Immature natural killer cell (primary cell): Measurements from ENCODE around the gene DBT. TPM values are rescaled to one million over a fixed set of nuclear protein-coding genes. Genes with fewer than 3 reads are reported as not detected.
A peak's percentile ranks its signal among the peaks of the same experiment; 100 is the strongest.
"Not testable (repeated sequence)": the region's sequence is repeated elsewhere in the genome, so short reads cannot be mapped to it uniquely, and the experiment has no call there.

Experiments used
- DNase-seq, 3 donors: peaks; one replicate each; pipeline ENCODE4 v3.0.0; 2022; ENCODE audit warnings: mixed read lengths in 1 of 3
- H3K27ac Mint-ChIP-seq, 6 donors: one replicate each; pipeline ENCODE4 v1.8.0; 2020; ENCODE audit warnings: mixed read lengths in 6 of 6, mild to moderate bottlenecking in 5 of 6, inconsistent platforms in 4 of 6, moderate library complexity in 3 of 6
- H3K27me3 Mint-ChIP-seq, 3 donors: one replicate each; pipeline ENCODE4 v1.8.0; 2020 to 2021; ENCODE audit warnings: low read depth in 3 of 3, mild to moderate bottlenecking in 3 of 3, mixed read lengths in 3 of 3, moderate library complexity in 3 of 3, inconsistent platforms in 1 of 3
- H3K36me3 Mint-ChIP-seq, 3 donors: one replicate each; pipeline ENCODE4 v1.8.0; 2020; ENCODE audit warnings: mixed read lengths in 3 of 3, inconsistent platforms in 2 of 3, mild to moderate bottlenecking in 2 of 3
- H3K4me1 Mint-ChIP-seq, 2 donors: one replicate each; pipeline ENCODE4 v1.8.0; 2020; ENCODE audit warnings: inconsistent platforms in 2 of 2, mild to moderate bottlenecking in 2 of 2, mixed read lengths in 2 of 2, moderate library complexity in 1 of 2
- H3K4me3 Mint-ChIP-seq, 5 donors: one replicate each; pipeline ENCODE4 v1.8.0; 2020; ENCODE audit warnings: mild to moderate bottlenecking in 5 of 5, mixed read lengths in 5 of 5, inconsistent platforms in 3 of 5, moderate library complexity in 3 of 5
- H3K9me3 Mint-ChIP-seq, 6 donors: one replicate each; pipeline ENCODE4 v1.8.0; 2020; ENCODE audit warnings: mild to moderate bottlenecking in 6 of 6, mixed read lengths in 6 of 6, inconsistent platforms in 4 of 6, moderate library complexity in 3 of 6
- polyA plus RNA-seq, 3 donors: library from polyadenylated mRNA; unstranded; fragments of 300-500 nt; fragmentation: Illumina TruSeq; gene quantifications; one replicate each; pipeline ENCODE4 v1.2.3, GENCODE V29; 2021

Gene DBT
- polyA plus RNA-seq, 3 donors from 2014 or later, result 0.43 to 7.0 (median 3.5) TPM

- no peak for DNase-seq
- Mint-ChIP-seq H3K36me3 (peaks cover 9 to 27% (median 18%) of the 10 kb centered on the region in 3 donors), H3K9me3 (no peaks in the 10 kb centered on the region), H3K27me3 (no peaks in the 10 kb centered on the region), H3K4me1 (peaks cover 3 to 23% of the 10 kb centered on the region in 2 donors), H3K27ac (no peak overlapping the region), H3K4me3 (no peak overlapping the region)
These were observed 9.7 kb downstream of the DBT start for GRCh38 chr1:100239961-100240360.

- Mint-ChIP-seq H3K4me1 (peaks cover 3 to 8% of the 10 kb centered on the region in 2 donors), H3K27me3 (no peaks in the 10 kb centered on the region), H3K9me3 (no peaks in the 10 kb centered on the region), H3K36me3 (peaks cover 19 to 42% (median 29%) of the 10 kb centered on the region in 3 donors), H3K4me3 (no peak overlapping the region), H3K27ac (no peak overlapping the region)
- DNase-seq, result no peak
These were observed 12.5 kb downstream of the DBT start for GRCh38 chr1:100237091-100237490.

- Mint-ChIP-seq H3K4me3 (no peak overlapping the region), H3K9me3 (no peaks in the 10 kb centered on the region), H3K36me3 (peaks cover 22 to 48% (median 27%) of the 10 kb centered on the region in 3 donors), H3K27ac (no peak overlapping the region), H3K27me3 (no peaks in the 10 kb centered on the region), H3K4me1 (peaks cover 0 to 1% of the 10 kb centered on the region in 2 donors)
- DNase-seq, result no peak
These were observed 15.2 kb downstream of the DBT start for GRCh38 chr1:100234432-100234831.

GRCh38 chr1:100233566-100233965, 16.1 kb downstream of the DBT start:
- H3K36me3 Mint-ChIP-seq, result peaks cover 19 to 41% (median 24%) of the 10 kb centered on the region in 3 donors
- not testable (repeated sequence) for DNase-seq, H3K4me1 Mint-ChIP-seq, H3K27me3 Mint-ChIP-seq, H3K27ac Mint-ChIP-seq, H3K9me3 Mint-ChIP-seq, H3K4me3 Mint-ChIP-seq

GRCh38 chr1:100232156-100232555, 17.5 kb downstream of the DBT start:
- Mint-ChIP-seq H3K9me3 (no peaks in the 10 kb centered on the region), H3K4me3 (no peak overlapping the region), H3K27me3 (no peaks in the 10 kb centered on the region), H3K36me3 (peaks cover 22 to 49% (median 24%) of the 10 kb centered on the region in 3 donors), H3K27ac (no peak overlapping the region), H3K4me1 (no peaks in the 10 kb centered on the region)
- DNase-seq, result no peak

- Mint-ChIP-seq H3K36me3 (peaks cover 20 to 50% (median 24%) of the 10 kb centered on the region in 3 donors), H3K27ac (no peak overlapping the region), H3K9me3 (no peaks in the 10 kb centered on the region), H3K4me1 (no peaks in the 10 kb centered on the region), H3K4me3 (no peak overlapping the region), H3K27me3 (no peaks in the 10 kb centered on the region)
- DNase-seq, result no peak
These were observed 17.9 kb downstream of the DBT start for GRCh38 chr1:100231721-100232120.

GRCh38 chr1:100230765-100231164, 18.9 kb downstream of the DBT start:
- Mint-ChIP-seq H3K27me3 (no peaks in the 10 kb centered on the region), H3K9me3 (no peaks in the 10 kb centered on the region), H3K27ac (no peak overlapping the region), H3K4me3 (no peak overlapping the region), H3K4me1 (no peaks in the 10 kb centered on the region), H3K36me3 (peaks cover 17 to 47% (median 20%) of the 10 kb centered on the region in 3 donors)
- DNase-seq, result no peak

- Mint-ChIP-seq H3K9me3 (no peaks in the 10 kb centered on the region), H3K27me3 (no peaks in the 10 kb centered on the region), H3K4me1 (no peaks in the 10 kb centered on the region), H3K27ac (no peak overlapping the region), H3K36me3 (peaks cover 17 to 47% (median 22%) of the 10 kb centered on the region in 3 donors), H3K4me3 (no peak overlapping the region)
- DNase-seq, result no peak
These were observed 19.8 kb downstream of the DBT start for GRCh38 chr1:100229681-100230443.

- Mint-ChIP-seq H3K27ac (no peak overlapping the region), H3K36me3 (peaks cover 0 to 20% (median 13%) of the 10 kb centered on the region in 3 donors), H3K4me1 (peaks cover 13 to 17% of the 10 kb centered on the region in 2 donors), H3K27me3 (no peaks in the 10 kb centered on the region), H3K4me3 (no peak overlapping the region), H3K9me3 (no peaks in the 10 kb centered on the region)
- DNase-seq, result no peak
These were observed 27.2 kb downstream of the DBT start for GRCh38 chr1:100222428-100222827.

- peaks cover 4 to 19% (median 13%) of the 10 kb centered on the region in 3 donors for H3K36me3 Mint-ChIP-seq
- peak overlapping the region; percentile 63 to 79 (median 74) for H3K27ac Mint-ChIP-seq
- H3K4me1 Mint-ChIP-seq, result peaks cover 13 to 17% of the 10 kb centered on the region in 2 donors
- H3K9me3 Mint-ChIP-seq, result no peaks in the 10 kb centered on the region
- H3K4me3 Mint-ChIP-seq, result peak overlapping the region; percentile 30 to 66 (median 56)
- no peaks in the 10 kb centered on the region for H3K27me3 Mint-ChIP-seq
- DNase-seq, result no peak
These were observed 29.8 kb downstream of the DBT start for GRCh38 chr1:100219883-100220282.

GRCh38 chr1:100219457-100219856, 30.2 kb downstream of the DBT start:
- H3K9me3 Mint-ChIP-seq, result no peaks in the 10 kb centered on the region
- DNase-seq, result peak in 2 of 3 donors; percentile 26 to 27
- peaks cover 13 to 17% of the 10 kb centered on the region in 2 donors for H3K4me1 Mint-ChIP-seq
- peak overlapping the region; percentile 30 to 66 (median 56) for H3K4me3 Mint-ChIP-seq
- no peaks in the 10 kb centered on the region for H3K27me3 Mint-ChIP-seq
- peaks cover 4 to 23% (median 13%) of the 10 kb centered on the region in 3 donors for H3K36me3 Mint-ChIP-seq
- H3K27ac Mint-ChIP-seq, result peak overlapping the region; percentile 63 to 79 (median 74)

- no peak overlapping the region for H3K4me3 Mint-ChIP-seq
- peaks cover 13% of the 10 kb centered on the region in 2 donors for H3K4me1 Mint-ChIP-seq
- peaks cover 9 to 28% (median 18%) of the 10 kb centered on the region in 3 donors for H3K36me3 Mint-ChIP-seq
- H3K9me3 Mint-ChIP-seq, result no peaks in the 10 kb centered on the region
- DNase-seq, result no peak
- H3K27ac Mint-ChIP-seq, result peak overlapping the region in 2 of 6 donors; percentile 19 to 47
- H3K27me3 Mint-ChIP-seq, result no peaks in the 10 kb centered on the region
These were observed 31.8 kb downstream of the DBT start for GRCh38 chr1:100217834-100218233.

GRCh38 chr1:100215101-100215500, 34.5 kb downstream of the DBT start:
- H3K4me3 Mint-ChIP-seq, result no peak overlapping the region
- H3K27me3 Mint-ChIP-seq, result no peaks in the 10 kb centered on the region
- no peaks in the 10 kb centered on the region for H3K9me3 Mint-ChIP-seq
- H3K4me1 Mint-ChIP-seq, result peaks cover 9 to 10% of the 10 kb centered on the region in 2 donors
- DNase-seq, result no peak
- H3K27ac Mint-ChIP-seq, result no peak overlapping the region
- peaks cover 17 to 36% (median 30%) of the 10 kb centered on the region in 3 donors for H3K36me3 Mint-ChIP-seq

- H3K36me3 Mint-ChIP-seq, result peaks cover 17 to 34% (median 28%) of the 10 kb centered on the region in 3 donors
These were observed 36.5 kb downstream of the DBT start for GRCh38 chr1:100213141-100213540.

More at GRCh38 chr1:100213141-100213540, 36.5 kb downstream of the DBT start:
- Mint-ChIP-seq H3K27ac (no peak overlapping the region), H3K9me3 (no peaks in the 10 kb centered on the region), H3K27me3 (no peaks in the 10 kb centered on the region), H3K4me1 (no peaks in the 10 kb centered on the region), H3K4me3 (no peak overlapping the region)
- DNase-seq, result no peak
